ENCODE measurements around the gene LRRK1.

The LRRK1 gene

DNA sequence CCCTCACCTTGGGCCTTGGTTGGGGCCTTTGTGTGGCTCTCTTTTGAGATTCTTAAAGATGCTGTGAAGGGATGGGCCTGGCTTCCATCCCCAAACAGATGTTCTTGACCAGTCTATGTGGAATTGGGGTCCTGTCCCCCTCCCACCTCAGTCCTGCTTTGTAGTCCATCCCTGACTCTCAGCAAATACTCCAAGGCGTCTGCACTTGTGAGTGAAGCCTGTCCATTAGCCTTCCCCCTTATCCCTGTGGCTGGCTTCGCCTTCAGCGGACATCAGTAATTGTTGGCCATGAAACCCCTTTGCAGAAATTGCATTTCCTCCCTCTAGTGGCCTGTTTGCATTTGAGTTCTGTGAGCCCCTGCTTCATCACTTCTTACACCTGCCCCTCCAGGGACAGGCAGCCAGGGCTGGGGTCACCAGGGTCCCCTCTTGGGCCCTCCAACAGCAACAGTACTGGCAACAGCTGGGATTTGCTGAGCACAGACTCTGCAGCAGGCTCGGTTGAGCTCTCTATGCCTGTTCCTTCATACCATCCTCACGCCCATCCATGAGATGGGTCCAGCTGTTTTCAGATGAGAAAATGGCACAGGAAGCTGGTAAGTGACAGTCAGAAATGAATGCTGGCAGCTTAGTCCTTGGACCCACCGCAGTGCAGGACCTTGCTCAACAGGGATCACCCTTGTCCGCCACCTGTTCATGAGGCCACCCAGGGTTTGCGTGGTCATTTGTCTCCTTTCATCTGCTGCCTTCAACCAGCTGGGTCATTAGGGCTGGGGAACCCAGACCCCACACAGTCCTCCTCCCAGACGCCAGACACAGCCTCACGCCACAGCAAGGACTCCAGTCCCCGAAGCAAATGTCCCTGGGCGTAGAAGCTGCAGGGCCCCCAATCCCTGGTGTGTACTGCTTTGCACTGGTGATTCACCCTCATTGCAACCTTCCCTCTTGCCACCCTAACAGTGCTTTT lies 8.9 kb upstream of the LRRK1 start:
- DNase-seq (ENCODE audit: low read depth), result no peak

DNA sequence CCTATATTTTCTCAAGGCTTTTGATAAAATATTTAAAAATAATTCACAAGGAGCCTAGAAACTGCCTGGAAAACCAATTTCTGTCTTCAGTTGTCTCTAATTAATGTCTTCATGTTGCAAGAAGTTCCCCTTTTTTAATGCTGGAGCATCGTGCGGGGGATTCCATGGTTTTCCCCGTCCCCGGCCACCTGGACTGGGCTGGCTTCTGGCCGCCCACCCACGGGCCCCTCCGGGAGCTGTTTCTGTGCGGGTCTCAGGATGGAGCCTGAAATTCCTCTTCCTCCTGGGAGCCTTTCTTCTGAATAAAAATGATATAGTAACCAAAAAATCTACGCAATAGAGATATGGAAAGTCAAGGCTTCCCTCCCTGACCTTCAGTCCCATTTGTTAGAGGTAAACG lies 8.1 kb upstream of the LRRK1 start:
- DNase-seq (ENCODE audit: low read depth), result no peak

DNA sequence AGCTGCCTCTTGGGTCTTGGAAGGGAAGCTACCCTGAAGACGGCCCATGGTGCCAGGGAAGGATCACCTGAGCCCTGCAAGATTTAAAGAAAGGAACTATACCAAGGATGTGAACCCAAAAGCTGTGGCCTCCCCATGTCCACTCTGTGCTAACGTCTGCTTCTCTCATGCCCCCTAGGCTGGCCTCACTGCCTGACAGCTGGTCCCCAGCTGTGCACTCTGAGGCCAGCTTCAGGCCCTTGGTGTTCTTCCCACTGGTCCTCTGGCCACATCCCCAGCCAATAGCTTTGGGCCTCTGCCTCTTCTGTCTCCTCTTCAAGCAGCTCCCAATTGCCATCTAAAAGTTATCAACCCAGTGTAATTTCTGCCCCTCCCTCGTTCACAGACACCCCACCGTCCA lies 5.2 kb upstream of the LRRK1 start:
- DNase-seq (ENCODE audit: low read depth), result no peak

DNA sequence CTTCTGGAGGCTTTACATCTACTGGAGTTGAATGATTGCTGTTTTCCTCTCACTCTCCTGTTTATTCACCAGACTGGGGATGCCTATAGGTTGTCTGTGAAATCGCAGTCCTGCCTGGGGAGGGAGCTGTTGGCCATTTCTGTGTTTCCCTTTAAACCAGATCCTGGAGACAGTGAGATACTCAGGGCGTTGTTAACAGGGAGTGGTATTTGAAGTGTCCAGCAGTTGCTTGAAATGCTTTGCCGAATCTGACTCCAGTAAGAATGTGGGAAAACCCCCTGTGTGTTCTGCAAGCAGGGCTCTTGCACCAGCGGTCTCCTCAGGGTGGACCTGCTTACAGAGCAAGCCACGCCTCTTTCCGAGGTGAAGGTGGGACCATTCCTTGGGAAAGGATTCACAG lies 4.3 kb upstream of the LRRK1 start:
- DNase-seq (ENCODE audit: low read depth), result no peak

DNA sequence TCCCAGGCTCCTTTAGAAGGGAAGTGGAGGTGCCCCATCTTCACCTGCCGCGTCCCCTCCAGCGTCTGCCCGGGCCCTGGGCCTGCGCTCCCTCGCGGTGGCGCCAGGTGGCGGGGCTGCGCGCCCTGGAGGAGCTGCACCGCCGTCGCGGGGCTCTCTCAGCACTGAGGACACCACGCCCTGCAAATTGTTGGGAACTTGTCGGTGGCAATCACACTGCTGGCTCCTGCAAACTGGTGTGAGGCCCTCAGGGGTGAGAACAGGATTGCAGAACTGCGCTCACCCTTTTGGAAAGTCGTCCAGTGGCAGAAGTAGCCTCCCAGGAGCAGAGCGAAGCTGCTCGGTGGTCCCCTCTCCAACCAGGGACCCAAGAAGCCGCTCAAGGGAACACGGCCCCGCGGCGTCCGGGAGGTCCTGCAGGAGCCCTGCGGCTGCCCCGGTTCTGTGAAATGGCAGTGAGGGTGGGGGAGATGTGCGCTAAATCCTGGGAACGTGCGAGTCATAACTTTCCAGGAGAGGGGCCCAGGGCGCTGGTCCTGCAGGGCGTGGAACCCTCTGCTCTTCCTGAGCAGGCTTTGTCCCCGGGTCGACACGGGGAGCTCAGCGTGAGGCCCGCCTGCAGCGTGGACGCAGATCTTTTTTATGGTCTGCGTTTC lies 995 bp upstream of the LRRK1 start:
- peak; percentile 42 for DNase-seq (ENCODE audit: low read depth)

DNA sequence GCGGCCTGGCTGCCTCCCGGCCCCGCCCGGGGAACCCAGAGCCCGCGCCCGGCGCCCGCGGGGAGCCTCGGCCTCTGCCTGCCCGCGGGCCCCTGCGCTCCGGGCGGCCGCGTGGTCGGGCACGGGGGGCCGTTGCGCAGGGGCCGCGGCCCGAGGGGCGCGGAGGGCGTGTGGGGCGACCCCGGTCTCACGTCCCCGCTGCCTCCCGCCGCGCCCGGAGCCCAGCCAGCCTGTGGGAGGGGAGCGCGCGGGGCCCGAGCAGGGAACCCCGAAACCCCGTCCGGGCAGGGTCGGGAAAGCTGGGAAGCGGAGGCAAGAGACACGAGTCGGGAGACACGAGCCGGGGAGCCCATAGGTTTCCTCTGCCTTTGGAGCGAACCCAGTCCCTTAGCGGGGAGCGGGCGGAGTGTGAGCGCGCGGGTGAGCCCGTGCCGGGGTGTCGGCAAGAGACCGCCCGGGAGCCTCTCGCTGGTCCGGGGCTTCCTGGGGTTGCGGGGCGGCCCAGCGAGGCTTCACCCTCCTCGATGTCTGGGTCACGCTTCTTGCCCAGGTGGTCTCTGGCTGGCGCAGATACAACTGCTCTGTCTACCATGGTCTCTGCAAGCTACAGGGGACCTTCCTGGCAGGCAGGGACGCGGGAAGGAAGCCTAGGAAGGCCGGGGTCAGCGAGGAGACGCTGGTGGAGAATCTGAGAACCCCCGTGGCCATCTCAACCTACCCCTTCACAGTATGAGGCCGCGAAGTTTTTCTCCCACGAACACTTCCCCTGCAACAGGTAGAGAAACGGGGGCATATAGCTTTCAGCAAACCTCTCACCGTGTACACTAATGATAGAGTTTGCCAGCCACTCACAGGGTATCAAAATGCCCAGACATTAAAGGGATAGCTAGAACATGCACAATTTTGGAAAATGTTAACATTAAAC lies 586 bp downstream of the LRRK1 start:
- DNase-seq (ENCODE audit: low read depth), result no peak

DNA sequence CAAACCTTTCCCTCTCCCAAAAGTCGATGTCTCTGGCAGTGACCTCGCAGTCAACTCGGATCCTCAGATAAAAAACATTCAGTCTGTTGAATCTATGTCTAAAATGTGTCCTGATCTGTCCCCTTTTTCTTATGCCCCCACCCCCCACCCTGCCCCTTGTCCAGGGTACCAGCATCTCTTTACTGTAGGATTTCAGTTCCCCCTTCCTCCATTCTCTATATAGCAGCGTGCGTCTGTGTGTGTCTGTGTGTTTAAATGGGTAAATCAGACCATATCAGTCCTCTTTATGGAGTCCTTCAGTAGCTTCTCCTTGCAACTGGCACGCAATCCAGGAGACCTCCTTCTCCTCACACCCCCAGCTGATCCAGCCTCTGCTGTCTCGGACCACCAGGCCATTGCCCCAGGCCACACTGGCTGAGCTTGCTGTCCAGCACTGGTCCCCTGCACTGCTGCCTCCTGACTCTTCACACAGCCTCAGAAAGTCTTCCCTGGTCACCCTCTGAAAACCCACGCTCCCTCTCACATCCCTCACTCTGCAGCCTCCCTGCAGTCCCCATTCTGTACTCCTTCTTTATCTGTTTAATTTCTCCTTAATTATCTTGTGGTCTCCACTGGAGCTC lies 1.5 kb downstream of the LRRK1 start:
- DNase-seq (ENCODE audit: low read depth), result no peak

DNA sequence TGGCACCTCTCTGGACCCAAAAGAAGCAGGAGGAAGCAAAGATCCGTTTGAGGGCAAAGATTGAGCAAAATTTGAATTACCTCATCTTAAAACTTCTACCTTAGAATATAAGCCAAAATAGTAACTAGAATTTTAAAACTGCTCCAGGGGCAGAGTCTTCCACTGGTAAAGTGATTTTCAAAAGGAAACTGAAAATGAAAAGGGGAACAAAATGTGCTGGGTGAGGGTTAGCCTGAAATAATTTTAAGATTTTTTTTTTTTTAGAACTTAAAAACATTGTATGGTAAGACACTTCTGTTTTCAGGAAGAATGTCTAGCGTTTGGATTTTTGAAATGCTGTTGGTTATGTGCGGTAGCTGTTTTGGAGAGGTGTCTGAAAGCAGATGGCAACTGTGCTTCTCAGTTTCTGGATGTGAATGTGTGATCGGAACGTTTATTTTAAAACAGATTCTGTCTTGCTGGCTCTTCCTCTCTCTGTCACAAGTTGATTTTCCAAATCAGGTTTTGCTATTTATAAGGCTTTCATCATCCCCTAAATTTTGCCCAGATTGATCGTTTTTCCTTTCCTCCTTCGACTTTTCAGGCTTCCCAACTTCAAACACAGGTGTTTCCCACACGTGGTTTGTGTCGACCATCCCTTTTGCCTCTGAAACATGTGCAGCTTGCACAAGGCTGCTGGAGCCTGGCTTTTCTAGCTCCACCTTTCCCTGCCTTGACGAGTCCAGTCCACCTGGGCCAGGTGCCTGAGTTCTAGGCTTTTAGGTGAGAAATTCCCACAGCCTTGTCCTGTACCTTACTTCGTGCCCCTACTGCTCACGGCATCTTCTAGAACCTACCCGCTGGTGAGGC lies 3.3 kb downstream of the LRRK1 start:
- no peak for DNase-seq (ENCODE audit: low read depth)

DNA sequence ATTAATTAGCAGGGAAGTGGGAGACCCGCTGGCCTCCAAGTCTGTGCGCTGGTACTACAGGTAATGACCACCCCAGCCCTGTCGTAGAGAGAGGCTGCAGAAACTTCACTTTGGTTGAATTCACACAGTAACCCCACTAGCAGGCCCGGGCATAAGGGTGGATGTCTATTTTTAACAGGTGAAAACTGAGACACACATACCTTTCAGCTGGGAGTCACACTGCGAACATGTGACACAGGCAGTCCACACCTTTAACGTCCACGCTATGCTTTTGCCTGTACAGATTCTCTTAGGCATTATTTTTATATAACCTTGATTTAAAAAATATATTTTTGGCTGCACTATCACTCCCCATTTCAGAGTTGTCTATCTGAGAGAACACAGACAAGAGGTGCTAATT lies 3.9 kb downstream of the LRRK1 start:
- DNase-seq (ENCODE audit: low read depth), result no peak

DNA sequence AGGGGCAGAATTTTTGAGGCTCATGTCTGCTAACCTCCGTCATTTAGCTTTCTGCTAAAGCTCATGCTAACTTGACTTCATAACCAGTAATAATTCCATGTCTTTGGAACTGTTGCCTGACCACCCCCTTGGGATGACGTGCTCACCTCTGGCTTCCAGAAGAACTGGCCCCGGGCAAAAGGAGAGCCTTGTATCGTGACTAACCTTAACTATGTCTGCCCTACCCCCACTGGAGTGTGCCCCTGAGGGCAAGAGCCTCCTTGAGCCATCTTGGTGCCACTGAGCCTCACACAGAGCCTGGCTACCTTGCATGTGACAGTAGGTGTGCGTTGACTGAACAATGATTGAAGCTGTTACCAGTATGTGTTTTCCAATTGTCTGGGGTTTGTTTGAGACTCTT lies 4.7 kb downstream of the LRRK1 start:
- no peak for DNase-seq (ENCODE audit: low read depth)

DNA sequence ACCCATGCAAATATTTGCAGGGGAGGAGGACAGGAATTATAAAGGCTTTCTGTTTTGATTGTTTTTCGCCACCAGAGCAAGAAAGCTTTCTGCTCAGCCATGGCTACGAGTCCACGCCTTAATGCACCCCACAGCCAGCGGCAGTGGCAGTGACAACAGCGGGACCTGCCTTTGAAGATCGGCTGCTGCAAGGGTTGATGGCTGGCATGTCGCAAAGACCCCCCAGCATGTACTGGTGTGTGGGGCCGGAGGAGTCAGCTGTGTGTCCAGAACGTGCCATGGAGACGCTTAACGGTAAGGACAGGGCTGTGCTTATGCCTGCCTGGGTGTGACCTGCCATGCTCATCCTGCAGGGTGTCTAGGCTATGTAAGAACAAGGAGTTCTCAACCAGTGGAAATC lies 5.3 kb downstream of the LRRK1 start:
- no peak for DNase-seq (ENCODE audit: low read depth)

DNA sequence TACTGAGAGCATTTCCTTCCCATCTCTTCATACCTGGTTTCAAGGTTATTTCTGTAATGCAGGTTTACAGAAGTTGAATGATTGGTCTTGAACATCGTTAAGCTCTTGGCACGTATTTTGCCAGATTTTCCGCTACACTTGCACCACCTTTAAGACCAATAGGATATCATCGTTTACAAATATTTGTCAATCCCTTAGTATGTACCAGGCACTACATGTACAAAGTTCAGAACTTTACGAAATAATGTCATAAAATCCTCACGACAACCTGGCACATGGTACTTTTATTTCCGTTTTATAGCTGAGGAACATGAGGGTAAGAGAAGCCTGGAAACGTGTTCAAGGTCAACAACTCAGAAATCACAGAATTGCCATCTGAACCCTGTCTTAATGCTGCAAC lies 6.3 kb downstream of the LRRK1 start:
- DNase-seq (ENCODE audit: low read depth), result no peak

DNA sequence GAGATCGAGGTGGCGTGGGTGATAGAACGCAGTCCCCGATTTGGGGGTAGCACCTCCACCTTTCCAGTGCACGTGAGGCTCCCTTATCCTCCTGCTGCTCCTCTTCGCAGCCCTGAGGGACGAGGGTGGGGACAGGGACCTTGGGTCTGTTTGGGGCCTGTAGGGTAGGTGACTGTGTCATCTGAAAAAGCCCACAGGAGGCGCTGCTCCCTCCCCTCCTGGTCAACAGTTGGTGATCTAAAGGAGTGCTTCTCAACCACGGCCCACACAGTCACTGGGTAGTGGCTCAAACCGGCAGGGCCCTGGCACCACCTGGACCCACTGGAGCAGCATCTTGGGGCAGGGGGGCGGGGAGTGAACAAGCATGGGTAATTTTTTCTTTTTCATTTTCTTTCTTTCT lies 7.1 kb downstream of the LRRK1 start:
- DNase-seq (ENCODE audit: low read depth), result no peak

DNA sequence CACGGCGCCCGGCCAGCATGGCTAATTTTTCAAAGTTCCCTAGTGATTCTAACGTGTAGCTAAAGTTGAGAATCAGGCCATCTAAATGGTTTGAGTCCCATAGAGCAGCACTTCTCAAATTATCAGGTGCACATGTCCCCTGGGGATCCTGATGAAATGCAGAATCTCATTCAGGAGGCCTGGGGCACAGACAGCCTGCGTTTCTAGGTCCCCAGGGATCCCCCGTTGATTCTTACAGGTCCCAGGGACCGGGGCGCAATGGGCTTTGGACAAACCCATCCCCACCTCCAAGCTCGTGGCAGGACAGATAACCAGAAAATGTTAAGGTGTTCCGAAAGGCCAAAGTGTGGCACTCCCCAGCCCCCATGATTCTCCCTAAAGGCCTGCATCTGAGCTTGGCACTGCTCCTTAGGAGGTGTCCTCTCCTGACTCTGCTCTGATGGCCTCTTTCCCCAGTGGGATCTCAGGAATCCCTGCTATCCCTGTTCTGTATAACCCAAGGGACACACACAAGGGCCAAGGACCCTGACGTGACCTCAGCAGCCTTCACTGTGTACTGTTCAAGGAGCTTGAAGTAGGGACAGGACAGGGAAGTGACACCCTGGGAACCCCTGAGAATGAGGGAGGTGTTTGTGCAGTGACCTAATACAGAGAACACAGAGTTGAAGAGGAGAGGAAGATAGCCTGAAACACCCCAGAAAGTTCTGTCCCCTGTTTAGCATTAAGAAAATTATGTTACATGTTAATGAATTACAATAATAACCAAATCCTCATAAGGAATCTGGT lies 8.0 kb downstream of the LRRK1 start:
- DNase-seq (ENCODE audit: low read depth), result no peak

DNA sequence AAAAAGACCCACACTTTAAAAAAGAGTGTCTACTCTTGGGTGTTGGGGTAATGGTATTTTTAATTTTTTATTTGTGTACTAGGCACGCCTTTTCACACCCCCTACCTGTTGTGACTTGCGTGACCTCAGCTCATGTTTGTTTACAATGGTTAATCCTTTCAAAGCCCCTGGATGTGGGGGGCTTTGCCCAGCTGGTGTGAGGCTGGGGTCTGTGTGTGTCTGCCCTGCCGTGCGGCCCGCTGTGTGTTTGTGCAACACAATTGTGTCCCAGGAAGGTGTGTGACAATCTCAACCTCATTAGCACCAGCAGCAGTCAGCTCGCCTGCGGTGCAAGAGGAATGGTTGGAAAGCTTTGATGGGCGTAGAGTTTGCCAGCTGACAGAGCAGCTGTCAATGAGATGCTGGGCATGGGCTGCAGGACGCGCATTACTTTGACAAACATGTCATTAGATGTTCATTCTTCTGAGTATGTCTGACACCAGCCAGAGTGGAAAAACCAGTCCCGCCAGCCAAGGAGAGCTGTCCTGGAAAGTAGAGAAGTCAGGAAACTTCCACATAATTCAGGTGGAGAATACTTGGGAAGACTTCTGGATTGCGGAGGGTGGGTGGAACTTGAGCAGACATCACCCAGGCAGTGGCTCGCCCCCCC lies 9.6 kb downstream of the LRRK1 start:
- no peak for DNase-seq (ENCODE audit: low read depth)

DNA sequence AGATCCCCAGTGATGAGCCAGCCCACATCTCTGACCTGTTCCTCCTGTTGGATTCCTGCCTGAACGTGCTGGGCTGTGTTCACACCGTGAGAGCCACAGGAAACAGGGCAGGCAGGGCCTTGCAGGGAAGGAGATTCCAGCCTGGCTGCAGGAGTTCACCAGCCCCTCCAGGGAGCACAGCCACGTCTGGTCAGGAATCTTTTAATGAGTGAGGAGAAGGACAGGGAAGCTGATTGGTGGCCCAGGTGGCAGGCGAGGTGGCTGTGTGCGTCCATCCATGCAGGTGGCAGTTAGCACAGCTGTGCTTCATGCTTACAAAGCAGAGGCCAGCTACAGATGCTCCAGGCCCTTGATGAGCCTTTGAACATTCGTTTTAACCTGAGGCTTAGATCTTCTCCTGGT lies 10.5 kb downstream of the LRRK1 start:
- no peak for DNase-seq (ENCODE audit: low read depth)

DNA sequence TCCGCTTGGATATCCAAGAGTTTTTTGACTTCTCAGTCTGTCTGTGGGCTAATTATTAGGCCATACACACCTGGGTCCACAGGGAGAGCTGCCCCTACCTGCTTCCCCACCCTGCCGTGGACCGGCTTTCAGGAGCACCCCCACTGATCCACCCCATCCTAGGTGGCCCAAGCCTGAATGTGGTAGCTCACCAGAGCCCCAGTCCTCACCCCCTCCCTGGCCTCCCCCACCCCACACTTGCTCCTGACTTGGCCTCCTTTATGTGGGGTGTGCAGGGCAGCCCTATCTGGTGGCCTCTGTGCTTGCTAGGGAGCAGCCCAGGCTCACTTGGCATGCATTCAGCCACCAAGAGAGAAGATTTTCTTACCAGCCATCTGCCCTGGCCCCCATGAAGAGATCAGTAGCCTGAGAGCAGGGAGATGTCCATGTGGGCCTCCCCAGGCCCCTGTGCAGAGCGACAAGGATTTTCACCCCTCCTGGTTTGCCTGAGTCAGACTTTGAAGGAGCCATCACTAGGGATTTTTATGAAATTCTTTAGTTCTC lies 11.2 kb downstream of the LRRK1 start:
- no peak for DNase-seq (ENCODE audit: low read depth)

DNA sequence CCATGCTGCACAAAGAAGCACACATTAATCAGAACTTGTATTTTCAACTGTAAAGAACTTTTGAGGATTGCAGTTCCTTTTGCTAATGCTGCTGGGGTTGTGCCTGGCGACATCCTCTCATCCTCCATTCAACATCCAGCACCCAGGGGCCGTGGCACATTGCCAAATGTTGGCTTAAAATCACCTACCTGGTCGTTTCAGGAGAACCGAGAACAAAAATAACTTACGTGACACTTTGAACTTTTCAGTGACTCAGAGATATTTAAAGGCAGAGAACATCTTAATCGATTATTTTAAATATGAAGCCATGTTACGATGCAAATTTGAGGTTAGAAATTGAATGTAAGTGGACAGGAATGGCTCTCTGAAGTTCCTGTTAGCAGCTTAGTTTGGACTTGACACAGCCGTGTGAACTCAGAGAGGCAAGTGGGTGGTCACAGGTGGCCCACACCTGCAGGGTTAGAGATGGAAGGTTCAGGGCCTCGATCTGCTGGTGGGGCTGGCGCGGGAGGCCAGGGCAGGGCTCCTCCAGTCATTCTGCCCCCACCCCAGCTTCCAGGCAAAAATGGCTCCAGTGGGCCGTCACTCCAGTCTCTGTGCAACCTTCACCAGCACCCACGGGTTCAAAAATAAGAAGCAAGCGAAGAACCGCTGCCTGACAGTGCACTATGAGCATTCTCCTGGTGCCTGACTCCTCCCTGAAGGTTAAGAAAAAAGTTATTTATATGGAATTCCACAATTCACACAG lies 12.2 kb downstream of the LRRK1 start:
- no peak for DNase-seq (ENCODE audit: low read depth)

Data from stimulated activated CD8-positive, alpha-beta memory T cell treated with anti-CD3 and anti-CD28 coated beads, Interleukin-15, amount 100 ng/mL, for 24 hours (primary cell).